ENCODE measurements around the gene SEMA4B.

DNA sequence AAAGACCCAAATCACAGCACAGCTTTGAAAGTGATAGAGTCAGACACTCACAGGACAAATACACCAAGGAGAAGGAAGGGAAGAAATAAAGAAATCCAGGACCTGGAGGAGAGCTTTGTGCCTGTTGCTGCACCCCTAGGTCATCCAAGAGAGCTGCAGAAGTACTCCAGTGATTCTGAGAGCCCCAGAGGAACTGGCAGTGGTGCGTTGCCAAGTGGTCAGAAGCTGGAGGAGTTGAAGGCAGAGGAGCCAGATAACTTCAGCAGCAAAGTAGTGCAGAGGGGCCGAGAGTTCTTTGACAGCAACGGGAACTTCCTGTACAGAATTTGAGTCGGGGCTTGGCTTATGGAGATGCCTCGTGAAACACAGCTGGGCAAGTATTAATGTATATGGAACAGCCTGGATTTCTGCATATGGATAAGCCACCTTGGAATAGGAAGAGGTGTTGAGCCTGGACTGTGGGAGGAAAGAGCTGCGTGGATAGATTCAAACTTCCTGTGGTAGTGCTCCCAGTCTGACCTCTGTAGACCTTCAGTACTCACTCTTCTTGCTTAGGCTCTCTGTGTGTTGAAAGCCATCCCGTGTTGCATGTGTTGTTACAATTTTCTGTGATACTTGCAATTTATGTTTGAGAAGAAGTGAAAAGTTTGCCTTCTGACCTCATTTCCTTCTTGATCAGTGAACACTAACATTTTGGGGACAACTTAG lies 70.5 kb downstream of the SEMA4B start:
- TF ChIP-seq CTCF (conservative IDR thresholded peaks at IDR 0.05; ENCODE audit: low read depth, low read length) (no peak), EZH2 (IDR thresholded peaks at IDR 0.05; ENCODE audit: borderline replicate concordance, low read depth, low read length, poor library complexity, severe bottlenecking) (no peak)

All from A673 (cell line).